ENCODE measurements around the gene DNAJC8. TPM values are rescaled to one million over a fixed set of nuclear protein-coding genes. Genes with fewer than 3 reads are reported as not detected.

Gene DNAJC8
- total RNA-seq, 1 experiment from 2014 or later = 98.7 TPM

DNA sequence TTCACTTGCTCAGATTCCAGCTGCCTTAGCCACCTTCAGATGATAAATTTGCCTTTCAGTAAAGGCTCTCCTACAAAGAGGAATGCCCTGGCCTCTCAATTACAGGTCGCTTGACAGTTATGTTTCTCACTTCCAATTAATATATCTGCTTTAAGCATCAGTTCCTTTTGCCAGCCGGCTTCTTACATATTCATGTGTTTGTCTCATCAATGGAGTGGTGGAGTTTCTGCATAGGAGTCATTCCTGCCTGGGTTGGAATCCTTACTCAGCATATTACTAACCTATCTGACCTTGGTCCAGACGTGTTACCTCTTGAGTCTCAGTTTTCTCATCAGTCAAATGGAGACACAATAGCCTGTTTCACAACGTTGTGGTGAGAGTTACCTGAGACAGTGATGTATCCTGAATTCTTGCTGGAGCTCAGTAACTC, 17.1 kb upstream of the DNAJC8 start:
- DNase-seq (ENCODE audit: low read depth) = no peak

DNA sequence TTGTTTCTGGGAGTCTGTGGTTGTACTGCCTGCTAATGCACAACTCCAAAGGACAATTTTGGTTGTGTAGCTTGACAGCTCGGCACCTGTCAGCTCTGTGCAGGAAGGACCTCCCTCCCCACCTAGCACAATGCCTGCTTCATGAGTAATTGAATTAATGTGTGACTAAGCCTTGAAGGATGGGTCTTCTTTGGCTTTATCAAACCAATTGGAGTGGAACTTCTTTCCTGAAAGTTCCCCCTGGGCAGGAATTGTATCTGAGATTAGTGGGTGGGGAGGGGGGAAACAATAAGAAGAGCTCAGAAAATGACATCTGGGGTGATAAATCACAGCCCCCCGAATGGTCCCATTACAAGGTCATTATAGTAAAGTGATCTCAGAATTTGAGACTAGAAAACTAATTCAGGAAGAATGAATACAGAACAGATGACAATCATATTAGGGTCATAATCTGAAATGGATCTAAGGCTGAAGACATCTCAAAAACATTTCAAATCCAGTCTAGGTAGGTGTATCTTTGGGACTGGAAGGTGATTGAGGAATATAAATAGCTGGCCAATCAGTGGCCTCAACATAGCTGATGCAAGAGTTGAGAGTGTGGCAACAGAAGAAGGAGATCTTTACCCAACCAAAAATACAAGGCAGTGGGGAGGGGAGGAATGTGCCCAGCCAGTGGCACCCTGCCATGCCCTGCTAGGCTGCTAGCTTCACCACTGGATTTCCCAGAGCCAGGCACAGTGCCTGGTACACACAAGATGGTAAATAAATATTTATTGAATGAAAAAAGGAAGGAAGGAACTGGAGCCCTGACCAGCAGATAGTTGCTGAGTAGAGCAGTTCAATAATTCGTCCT, 16.4 kb upstream of the DNAJC8 start:
- peak; percentile 66 for DNase-seq (ENCODE audit: low read depth)

DNA sequence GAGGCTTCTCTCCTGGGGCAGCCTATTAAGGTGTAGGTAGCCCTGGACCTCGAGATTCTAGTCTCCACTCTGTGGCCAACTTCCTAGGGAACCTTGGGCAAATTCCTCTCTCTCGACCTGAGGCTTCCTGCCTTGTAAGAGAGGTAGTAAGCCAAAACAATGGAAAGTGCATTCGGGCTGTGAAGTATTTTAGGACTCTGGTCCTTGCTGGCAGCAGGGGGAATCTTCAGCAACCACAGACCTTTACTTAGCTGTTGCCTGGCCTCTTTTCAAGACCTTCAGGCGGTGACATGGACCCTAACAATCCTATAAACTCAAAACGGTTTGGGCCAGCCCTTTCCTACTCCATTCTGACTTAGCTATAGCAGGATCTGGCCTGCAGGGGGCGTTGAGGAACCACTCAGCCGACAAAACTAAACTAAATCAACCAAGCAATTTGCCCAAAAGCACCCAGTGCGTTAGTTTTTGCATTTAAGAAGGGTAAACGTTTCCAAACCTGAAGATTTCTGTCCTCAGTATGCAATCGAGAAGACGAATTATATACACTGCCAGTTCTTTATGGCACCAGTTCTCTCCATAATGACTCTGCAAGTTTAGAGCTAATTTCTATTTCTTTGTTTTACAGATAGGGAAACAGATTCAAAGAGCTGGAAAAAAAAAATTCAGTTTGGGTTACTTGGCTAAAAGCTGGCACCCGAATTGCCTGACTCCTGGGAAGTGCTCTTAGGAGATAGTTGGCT, 15.6 kb upstream of the DNAJC8 start:
- DNase-seq (ENCODE audit: low read depth) = peak; percentile 76

DNA sequence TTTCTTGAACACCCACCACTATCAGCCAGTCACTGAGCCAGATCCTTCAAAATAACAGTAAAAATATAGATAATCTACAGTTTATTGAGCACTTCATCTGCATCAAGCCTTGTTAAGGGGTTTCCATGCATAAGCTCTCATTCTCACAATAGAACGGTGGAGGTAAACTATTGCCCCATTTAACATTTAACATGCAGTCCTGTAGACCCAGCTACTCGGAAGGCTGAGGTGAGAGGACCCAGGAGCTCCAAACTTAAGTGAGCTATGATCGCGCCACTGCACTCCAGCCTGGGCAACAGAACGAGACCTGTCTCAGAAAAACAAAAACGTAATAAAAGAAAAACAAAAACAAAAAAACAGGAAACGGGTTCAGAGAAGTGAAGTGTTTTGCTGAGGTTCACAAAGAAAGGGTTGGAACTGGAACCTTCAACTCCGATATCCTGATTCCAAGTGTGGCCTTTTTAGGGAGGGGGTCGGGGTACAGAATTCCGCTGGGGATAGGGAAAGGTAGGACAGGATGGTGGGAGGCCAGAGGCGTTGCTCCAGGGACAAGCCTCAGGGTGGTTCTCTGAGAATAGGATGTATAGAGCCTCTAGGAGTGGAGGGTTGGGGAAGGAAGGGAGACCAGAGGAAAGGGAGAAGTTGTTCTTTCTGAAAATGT, 14.9 kb upstream of the DNAJC8 start:
- no peak for DNase-seq (ENCODE audit: low read depth)

DNA sequence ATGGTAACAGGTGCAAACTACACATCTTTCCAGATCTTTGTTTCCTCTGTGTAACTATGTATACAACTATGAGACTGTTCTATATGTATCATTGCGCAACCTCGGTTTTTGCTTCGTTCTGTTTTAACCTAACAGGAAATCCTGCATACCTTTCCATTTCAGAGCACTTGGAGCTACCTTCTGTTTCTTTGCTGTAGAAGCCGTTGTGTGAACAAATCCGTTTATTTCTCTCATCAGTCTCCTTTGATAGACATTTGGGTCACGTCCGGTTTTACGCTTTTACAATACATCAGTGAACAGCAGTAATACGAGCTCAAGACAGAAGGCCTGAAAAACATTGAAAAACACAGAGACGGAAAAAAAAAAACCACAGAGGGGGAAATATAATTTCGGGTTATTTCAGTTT, 13.6 kb upstream of the DNAJC8 start:
- DNase-seq (ENCODE audit: low read depth) = peak; percentile 39

DNA sequence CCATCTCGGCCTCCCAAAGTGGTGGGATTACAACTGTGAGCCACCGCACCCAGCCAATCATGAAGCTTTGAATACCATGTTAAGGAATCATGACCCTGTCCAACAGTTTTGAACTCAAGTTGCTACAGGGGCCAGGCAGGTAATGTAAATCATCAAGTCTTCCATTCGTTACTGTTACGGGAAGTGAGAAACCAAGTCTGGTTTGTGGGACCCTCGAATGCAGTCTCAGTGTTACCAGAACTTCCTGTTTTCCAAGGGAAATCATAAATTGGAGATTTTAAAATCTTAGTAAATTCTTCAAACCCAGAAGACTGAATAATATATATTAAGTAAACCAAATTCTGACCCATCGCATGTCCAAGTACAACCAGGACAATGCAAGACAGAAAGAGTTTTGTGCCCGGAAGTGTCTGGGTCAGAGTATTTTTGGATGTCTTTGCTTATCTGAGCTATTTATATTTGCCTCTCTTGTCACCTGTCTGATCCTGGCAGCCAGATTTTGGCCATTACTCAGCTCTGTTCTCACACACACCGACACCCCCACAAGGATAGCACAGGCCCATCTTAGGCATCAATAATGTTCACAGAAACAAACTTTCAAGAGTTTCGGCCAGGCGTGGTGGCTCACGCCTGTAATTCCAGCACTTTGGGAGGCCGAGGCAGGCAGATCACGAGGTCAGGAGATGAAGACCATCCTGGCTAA, 11.9 kb upstream of the DNAJC8 start:
- DNase-seq (ENCODE audit: low read depth) = no peak

DNA sequence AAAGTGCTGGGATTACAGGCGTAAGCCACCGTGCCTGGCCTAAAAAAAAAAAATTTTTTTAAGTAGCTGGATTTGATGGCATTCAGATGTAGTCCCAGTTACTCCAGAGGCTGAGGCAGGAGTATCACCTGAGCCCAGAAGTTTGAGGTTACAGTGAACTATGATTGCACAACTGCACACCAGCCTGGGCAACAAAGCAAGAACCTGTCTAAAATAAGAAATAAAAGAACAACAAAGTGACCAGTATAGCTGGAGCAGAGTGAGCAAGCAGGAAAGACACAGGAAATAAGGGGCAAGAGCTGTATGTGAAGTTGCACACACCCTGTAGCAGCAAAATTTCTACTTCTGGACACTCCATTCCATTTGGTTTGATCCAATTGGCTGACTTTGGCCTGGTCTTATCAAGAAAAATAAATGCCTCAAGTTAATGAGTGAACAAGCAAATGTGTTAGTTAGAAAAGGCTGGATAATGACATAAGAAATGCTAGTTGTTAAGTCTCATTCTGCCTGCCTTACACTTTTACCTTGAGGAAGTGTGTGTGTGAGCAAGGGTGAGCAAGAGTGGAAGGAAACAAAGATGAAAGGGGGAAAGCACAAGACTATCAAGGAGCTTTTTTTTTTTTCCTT, 11.0 kb upstream of the DNAJC8 start:
- no peak for DNase-seq (ENCODE audit: low read depth)

DNA sequence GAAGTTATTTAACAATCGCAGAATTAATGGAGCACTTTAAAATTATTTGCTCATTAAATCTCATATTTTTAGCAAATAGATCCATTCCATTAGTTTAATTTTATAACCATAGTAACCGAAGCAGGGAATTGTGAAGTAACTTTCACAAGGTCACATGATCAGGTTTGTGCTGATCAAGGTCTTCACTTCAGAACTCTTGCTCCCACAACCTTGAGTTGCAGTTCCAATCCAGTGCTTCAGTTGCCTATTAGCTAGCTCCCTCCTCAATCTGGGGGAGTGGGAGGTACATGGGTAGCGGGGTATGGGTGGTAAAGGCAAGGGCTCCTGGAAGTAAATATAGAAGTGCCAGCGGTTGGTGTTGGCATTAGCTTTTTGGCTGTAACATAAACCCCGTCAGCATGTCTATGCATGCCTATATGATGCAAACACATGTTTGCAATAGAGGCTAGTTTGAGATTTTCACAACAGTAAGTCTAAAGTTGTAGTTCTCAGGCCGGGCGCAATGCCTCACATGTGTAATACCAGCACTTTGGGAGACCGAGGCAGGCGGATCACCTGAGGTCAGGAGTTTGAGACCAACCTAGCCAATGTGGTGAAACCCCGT, 8.9 kb upstream of the DNAJC8 start:
- DNase-seq (ENCODE audit: low read depth) = no peak

DNA sequence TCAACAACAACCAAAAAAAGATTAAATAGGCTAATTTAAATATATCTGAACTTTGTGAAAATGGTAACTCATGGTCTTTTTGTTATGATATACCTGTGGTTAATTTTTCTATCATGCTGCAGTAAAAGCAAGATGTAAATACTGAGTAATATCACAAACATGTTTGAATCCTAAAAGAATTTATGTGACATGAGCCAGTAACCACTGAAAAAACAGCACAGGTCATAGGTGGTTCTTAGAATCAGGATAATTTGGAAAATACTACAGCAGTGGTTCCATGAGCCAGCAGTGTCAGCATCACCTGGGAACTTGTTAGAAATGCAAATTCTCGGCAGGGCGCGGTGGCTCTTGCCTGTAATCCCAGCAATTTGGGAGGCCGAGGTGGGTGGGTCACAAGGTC, 7.2 kb upstream of the DNAJC8 start:
- DNase-seq (ENCODE audit: low read depth) = no peak

DNA sequence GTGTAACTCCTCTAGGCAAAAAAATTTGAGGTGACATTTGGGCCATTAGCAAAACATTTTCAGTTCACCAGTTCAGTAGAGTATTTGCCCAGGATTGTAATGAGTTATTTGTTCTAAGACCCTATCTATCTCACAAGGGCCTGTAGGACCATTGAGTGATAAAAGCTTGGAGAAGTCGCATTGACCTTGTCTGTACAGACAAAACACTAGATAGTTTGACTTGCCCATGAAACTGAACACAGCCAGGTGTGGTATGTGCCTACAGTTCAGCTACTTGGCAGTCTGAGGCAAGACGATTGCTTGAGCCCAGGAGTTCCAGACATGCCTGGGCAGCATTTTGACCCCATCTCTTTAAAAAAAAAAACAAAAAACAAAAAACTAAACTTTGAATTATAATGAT, 6.2 kb upstream of the DNAJC8 start:
- DNase-seq (ENCODE audit: low read depth) = no peak

DNA sequence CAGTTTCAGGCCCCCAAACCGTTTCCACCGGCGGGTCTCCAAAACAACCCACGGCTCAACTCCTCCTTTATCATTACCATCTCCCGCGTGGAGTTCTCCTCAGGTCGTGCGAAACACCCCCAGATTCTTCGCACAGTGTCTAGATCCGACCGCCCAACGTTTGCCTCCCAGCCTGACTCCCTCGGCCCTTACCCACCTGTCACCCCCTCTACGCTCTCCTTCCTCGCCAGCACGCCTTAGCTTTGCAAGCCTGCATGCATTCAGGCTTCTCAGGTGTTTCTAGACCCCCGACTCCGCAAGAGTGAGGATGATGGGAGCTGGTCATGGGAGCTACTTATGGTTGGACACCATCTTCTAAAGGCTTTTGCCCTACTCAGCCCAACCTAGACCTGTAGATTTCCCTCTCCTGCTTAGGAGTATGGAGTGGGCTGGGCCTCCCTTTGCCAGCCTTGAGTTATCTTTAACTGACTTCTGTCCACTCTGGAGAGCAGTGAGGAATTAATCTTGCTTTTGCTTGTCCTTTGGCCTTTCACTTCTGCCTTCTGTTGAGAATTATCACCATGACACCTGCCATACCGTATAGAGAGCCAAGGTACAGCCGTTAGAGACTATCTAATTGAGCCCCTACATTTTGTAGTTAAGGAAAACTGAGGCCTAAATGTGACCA, 4.0 kb upstream of the DNAJC8 start:
- DNase-seq (ENCODE audit: low read depth) = no peak

DNA sequence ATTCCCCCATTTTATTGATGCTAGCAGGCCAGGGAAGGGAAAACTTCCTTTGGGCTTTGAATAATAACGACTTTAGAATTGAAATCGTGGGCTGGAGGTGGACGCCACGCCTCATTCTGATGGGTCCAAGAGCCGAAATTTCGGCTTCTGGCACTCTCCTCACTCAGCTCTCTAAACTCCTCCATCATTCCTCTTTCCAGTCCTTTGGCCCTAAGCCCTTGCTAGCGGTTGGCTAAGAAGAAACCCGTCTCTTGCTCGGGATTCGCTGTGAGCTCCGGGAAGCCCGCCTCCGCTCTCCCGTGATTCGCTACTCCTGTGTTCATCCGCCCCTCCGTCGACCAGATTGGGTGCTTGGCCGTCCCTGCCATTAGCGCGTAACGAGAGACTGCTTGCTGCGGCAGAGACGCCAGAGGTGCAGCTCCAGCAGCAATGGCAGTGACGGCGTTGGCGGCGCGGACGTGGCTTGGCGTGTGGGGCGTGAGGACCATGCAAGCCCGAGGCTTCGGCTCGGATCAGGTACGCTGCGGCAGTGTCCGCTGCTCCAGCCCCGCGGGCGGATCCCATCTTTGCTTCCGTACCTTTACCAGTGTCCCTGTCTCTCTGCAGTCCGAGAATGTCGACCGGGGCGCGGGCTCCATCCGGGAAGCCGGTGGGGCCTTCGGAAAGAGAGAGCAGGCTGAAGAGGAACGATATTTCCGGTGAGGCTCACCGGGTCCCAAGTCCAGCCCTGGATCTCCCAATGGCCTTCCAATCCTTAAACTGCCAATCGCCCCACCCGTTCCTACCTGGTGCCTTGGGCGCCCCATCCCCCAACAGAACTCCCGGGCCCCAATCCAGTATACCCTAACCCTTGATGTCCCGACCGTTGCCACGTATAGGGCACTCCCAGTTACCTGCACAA, 3.2 kb upstream of the DNAJC8 start, which contains the start of gene ATP5IF1:
ATP5IF1 (plus strand) TSS at position 370 of the 901 bp plus-strand sequence; CDS start at position 430, 60 bp downstream.
- DNase-seq (ENCODE audit: low read depth) = peak; percentile 97

DNA sequence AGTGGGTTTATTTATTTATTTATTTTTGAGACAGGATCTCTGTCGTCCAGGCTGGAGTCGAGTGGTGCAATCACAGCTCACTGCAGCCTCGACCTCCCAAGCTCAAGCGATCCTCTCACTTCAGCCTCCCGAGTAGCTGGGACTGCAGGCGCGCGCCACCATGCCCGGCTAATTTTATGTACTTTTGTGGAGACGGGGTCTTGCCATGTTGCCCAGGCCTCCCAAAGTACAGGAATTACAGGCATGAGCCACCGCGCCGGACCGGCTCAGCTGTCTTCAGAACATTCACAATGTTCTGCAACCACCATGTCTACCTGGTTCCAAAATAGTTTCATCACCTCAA, 406 bp upstream of the DNAJC8 start:
- no peak for DNase-seq (ENCODE audit: low read depth)

DNA sequence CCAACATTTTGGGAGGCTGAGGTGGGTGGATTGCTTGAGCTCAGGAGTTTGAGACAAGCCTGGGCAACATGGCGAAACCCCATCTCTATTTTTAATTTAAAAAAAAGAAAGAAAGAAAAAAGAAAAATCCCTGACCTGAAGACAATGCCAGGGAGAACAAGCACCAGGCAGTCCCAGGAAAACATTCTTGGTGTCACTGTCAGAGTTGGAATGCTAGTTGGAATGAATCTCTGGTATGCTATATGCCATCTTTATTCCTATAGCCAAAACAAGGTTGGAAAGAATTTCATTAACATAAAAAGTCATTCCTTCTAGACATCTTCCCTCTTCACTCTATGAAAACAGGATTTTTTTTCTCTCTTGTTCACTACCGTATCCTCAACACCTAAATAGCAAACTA, 2.8 kb downstream of the DNAJC8 start:
- DNase-seq (ENCODE audit: low read depth) = no peak

DNA sequence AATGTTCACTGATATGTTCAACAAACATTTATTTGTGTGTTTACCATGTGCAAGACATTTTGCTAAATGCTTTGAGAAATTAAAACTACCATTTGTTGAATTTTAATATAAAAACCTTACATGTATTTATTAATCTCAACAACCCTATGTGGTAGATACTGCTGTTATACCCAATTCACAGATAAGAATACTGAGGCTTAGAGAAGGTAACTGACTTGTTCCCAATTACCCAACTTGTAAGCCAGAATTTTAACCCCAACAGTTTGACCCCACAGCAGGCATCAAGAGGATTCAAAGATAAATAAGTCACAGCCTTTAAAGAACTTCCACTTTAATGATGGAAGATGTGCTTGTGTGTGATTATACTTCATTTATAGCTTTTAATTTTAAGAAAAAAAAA, 3.7 kb downstream of the DNAJC8 start:
- DNase-seq (ENCODE audit: low read depth) = no peak

DNA sequence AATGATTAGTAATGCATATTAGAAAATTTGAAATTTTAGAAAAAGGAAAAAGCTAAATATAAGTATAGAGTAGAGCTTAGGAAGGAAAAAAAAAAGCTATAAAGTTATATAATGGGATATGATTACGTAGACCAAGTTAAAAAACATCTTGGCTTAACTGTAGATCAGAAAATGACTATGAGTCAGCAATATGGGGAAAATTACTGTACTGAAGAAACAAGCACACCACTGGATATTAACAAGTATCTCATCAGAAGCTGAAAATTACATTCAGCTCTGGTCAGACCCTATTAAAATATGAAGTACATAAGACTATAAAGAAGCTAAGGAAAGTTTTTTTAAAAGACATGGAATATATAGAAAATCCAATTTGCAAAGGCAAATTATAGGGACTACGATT, 19.5 kb downstream of the DNAJC8 start:
- DNase-seq (ENCODE audit: low read depth) = no peak

DNA sequence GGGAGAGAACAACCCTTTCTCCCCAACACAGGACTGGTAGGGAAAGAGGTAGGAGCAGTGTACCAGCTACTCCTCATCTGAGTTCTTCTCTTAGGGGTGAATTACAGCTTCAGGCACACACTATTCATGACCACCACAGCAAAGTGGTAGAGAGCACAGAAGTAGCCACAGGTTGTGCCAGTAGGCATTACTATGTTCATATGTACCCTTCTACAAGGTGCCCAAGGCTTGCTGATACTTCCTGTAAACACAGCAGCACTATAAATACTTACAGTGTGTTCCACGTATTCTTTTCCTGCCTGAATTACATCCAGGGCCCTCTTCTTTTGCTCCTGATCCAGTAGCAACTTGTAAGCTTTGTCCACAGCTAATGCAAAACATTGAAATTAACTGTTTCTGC, 23.1 kb downstream of the DNAJC8 start:
- DNase-seq (ENCODE audit: low read depth) = no peak

DNA sequence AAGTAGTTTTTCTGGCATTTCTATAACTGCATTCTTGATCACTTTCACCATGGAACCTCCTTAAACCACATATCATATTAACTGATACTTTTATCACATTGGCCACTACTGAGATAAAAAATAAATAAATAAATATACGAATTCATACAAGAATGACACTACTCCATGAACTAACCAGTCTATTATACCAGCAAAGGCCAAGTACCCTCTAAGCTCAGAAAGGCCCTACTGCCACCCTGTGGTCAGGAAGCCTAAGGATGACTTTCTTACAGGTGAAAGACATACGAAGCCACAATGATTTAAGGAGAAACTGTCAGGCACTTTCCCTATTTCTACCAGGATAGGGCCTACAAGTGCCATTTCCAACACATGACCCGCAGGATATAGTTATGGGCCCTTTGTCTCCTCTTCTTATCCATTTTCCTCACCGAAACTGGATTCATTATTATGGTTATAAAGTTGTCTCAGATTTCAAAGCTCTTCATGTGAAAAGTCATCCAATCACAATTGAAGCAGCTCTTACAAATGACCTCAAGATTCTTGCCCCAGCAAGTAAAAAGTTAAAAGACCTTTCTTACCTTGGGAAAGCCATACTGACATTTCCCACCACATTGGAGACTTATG, 23.9 kb downstream of the DNAJC8 start:
- DNase-seq (ENCODE audit: low read depth) = peak; percentile 47

DNA sequence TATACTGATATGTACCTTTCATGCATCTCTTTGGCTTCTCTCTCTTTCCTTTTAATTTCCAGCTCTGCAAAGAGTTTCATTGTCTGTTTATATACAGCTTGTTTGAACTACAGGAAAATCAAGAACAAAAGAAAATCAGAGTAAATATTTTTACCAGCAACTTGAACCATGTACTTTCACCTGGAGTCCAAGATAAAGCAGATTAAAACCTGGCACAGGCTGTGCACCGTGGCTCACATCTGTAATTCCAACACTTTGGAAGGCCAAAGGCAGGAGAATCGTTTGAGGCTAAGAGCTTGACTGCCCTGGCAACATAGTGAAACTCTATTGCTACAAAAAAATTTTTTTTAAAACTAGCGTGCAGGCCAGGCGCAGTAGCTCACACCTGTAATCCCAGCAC, 27.6 kb downstream of the DNAJC8 start:
- no peak for DNase-seq (ENCODE audit: low read depth)
